ENCODE results near the gene PPIL4.

DNA sequence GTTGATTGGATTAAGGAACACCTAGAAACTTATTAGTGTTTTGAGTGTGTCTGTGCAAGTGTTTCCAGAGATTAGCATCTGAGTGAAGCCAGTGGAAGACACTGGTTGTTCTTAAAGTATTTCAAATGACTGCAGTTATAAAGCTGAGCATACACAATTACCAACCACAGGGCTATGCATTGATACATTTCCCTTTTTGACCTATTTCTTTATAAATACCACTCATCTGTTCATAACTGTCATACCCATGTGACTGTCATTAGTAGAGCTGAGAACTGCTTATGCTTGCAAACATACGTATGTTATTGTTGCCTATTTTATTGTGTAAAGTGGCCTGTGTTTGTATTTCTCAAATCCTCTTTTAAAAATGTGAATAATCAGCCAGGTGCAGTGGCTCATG is 45.7 kb downstream of the PPIL4 start:
- TF ChIP-seq POLR2A (IDR thresholded peaks at IDR 0.05; ENCODE audit: low read length) (no peak), GATA1 (IDR thresholded peaks at IDR 0.05; ENCODE audit: low read depth, low read length) (no peak)

Measured in erythroblast (primary cell).